AG09319 (cell line): ENCODE measurements around the gene WDR43.

Source experiments
- DNase-seq: peaks from one replicate; pipeline ENCODE4 v3.0.0-alpha.2; 2010; ENCODE audit warnings: low read depth; ENCODE audit errors: extremely low read depth
- TF ChIP-seq, protein P1 (sequence below): IDR thresholded peaks from 2 replicates; pipeline ENCODE4 v1.5.1; 2011; ENCODE audit warnings: low read depth, mild to moderate bottlenecking, inconsistent platforms, low read length, moderate library complexity

WDR43 gene

DNA sequence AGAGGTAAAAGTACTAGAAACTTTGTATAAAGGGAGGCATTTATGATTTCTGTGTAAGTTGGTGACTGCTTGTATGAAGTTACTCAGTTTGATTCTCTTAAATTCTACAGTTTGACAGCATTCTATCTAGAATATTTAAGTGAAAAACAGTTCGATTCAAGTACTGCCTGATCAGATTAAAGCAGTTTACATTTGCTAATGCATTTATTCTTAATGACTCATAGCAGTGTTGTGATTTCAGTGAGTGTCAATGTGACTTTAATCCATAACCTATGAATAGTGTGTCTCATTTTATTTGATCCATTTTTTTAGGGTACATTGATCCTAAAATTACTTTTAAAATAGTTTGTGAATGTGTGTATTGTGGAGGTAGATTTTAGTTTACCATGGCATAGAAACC, 35.7 kb downstream of the WDR43 start:
- DNase-seq, result no peak
- TF ChIP-seq, protein P1, sequence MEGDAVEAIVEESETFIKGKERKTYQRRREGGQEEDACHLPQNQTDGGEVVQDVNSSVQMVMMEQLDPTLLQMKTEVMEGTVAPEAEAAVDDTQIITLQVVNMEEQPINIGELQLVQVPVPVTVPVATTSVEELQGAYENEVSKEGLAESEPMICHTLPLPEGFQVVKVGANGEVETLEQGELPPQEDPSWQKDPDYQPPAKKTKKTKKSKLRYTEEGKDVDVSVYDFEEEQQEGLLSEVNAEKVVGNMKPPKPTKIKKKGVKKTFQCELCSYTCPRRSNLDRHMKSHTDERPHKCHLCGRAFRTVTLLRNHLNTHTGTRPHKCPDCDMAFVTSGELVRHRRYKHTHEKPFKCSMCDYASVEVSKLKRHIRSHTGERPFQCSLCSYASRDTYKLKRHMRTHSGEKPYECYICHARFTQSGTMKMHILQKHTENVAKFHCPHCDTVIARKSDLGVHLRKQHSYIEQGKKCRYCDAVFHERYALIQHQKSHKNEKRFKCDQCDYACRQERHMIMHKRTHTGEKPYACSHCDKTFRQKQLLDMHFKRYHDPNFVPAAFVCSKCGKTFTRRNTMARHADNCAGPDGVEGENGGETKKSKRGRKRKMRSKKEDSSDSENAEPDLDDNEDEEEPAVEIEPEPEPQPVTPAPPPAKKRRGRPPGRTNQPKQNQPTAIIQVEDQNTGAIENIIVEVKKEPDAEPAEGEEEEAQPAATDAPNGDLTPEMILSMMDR, result no peak

DNA sequence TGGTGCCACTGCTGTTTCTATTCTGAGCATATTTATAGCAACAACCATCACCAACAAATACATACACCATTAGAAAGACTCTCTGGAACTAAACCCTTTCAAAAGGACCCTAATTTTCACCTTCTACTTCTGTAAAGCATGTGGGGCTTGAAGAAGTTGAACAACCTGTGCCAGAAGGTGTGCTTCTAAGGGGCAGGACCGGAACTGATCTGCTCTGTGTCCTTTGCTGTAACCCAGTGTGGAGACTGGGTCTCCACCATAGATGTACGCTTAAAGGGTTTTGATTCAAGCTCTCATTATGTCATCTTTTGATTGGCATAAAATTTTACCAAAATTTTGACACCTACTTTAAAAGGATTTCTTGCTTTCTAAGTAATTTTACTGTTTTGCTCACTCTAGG, 40.3 kb downstream of the WDR43 start:
- TF ChIP-seq, protein P1, result no peak
- DNase-seq, result no peak

DNA sequence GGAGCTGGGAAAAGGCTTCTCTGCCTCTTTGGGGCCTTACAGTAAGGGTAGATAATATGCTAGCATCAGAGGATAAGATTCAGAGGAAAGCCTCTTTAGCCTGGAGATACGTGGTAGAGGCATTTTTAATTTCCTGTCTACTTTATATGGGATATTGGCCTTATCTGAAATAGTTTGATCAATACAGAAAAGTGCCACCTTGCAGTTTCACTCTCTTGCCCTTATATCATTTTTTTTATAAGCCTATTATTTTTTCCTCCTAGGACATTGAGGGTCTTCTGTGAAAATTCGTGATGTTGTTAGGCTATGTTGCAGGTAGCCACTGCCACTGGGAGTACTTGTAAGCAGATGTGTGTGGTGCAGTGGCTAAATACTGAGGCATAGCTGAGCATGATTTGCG, 46.5 kb downstream of the WDR43 start:
- TF ChIP-seq, protein P1, result no peak

DNA sequence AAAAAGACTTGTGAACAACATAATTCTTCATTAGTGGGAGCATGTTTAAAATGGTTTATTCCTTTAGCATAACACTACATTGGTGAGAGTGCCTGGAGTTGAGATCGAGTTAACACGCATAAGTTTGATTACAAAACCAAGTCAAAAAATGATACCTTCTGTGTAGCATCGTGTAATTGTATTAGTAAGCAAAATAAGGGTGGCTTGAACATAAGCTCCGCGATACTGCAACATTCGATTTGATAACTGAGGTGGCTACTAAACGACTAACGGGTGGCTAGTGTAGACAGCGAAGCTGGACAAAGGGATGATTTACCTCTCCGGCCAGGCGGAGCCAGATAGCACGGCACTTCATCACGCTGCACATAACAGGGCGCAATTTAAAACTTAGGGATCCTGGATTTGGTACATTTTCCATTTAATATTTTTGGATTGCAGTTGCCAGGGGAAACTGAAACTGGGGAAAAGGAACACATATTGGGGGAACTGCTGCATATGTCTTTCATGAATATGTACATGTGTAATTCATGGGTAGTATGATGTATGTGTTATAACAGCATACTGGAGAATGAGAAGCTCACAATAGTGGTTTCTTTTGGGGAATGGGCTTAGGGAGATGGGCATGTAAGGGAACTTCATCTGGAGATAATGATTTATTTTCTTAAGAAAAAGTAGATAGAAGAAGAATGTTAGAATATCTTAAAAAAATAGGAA, 50.2 kb downstream of the WDR43 start:
- TF ChIP-seq, protein P1, result no peak
- no peak for DNase-seq

More for the DNA sequence above, 46.5 kb downstream of the WDR43 start:
- no peak for DNase-seq

DNA sequence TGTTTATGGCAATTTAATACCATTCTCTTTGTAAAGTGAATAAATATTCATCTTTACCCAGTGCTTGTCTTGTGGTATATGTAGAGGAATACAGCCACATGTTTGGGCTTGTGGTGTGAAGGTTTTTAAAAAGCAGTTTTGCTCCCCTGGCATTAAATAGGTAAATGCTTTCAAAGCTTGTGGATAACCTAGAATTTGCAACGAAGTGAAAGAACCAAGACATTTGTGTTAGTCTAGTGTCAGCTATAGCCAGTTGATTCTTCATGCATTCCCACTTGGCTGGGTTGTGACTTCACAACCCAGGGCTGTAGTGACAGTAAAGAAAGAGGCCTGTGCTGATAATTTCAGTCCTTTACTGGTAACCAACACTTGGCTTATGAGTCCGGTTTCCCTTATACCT, 53.7 kb downstream of the WDR43 start:
- DNase-seq, result no peak
- TF ChIP-seq, protein P1, result no peak

DNA sequence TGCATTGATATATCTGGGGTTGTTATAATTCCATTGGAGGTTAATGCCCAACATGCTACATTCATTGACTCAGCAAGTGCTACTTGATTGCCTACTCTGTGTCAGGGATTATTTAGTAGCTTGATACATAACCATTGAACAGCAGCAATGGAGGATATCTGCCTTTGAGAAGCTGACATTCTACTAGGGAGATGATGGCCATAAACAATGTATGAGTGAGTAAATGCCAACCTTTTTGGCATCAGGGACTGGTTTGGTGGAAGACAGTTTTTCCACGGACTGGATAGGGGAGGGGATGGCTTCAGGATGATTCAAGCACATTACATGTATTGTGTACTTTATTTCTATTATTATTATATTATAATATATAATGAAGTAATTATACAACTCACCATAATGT, 54.7 kb downstream of the WDR43 start:
- no peak for DNase-seq
- TF ChIP-seq, protein P1, result no peak

DNA sequence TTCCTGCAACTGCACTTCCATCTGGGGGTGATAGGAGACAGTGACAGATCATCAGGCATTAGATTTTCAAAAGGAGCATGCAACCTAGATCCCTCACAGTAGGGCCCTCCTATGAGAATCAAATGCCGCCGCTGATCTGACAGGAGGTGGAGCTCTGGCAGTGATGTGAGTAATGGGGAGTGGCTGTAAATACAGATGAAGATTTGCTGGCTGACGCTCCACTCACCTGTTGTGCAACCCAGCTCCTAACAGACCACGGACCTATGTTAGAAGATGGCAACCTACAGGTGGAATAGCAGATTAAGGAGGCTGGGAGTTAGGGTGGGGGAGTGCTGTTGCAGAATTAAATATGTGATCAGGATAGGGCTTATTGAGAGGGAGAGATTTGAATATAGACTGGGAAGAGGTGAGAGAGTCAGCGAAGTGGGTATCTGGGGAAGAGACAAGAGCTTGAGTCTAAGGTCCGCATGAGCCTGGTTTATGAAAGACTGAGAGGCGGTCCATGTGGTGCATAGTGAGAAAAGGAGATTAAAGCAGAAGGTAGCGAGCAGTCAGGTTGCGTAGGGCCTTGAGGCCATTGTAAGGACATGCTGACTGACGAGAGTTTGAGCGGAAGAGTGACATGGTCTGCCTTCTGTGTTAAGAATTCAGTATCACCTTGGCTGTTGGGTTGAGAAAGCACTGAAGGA, 55.3 kb downstream of the WDR43 start:
- no peak for DNase-seq
- TF ChIP-seq, protein P1, result no peak
